ENCODE data around the gene NBPF4. TPM values are rescaled to one million over a fixed set of nuclear protein-coding genes. Genes with fewer than 3 reads are reported as not detected.

Gene NBPF4
- polyA plus RNA-seq, 3 donors, result not detected

- no peak overlapping the region for H3K27ac ChIP-seq (ENCODE audit: low read depth, low read length)
- WGBS, 3 donors, result 49 to 50% (median 50%) methylated on average over 2 of the region's 2 CpGs
Observed at GRCh38 chr1:108182959-108183700, 60.7 kb downstream of the NBPF4 start.

- no peak overlapping the region for H3K27ac ChIP-seq (ENCODE audit: low read depth, low read length)
- WGBS, 3 donors, result 88 to 94% (median 93%) methylated on average over 1 of the region's 1 CpG
Observed at GRCh38 chr1:108179018-108179417, 64.9 kb downstream of the NBPF4 start.

Other genes with a start within 250 kb of the NBPF4 start
- 10 to 100 TPM in 2 of 3 donors, 1 to 10 TPM in 1; 5.8 to 19.6 (median 15.9) TPM for gene SLC25A24, start 43.7 kb downstream of the NBPF4 start, polyA plus RNA-seq
- not detected for gene NBPF6, start 206.3 kb upstream of the NBPF4 start, polyA plus RNA-seq

Measured in adipose tissue (tissue), 3 donors.